T-cell (primary cell): ENCODE measurements around the gene VDAC1. TPM values are rescaled to one million over a fixed set of nuclear protein-coding genes. Genes with fewer than 3 reads are reported as not detected.

Source experiments
- ATAC-seq, 4 experiments: fragments of 200-7000 bp in 3 of 4; fragments of 150-1000 bp in 1 of 4; cut with Tn5 transposase; replicated peaks in 1 of 4; 1 replicate in 3 of 4; 2 replicates in 1 of 4; pipeline ENCODE4 v1.10.0; 2021; ENCODE audit warnings: moderate library complexity in 3 of 4, mild to moderate bottlenecking in 2 of 4, moderate number of reproducible peaks in 1 of 4
- CTCF ChIA-PET, 2 donors: fragments of 300-600 bp; sonication (Branson Sonifier 250); formaldehyde crosslinking; loops; one replicate each; lab custom pipeline; 2022; ENCODE audit warnings: antibody characterized with exemption in 2 of 2; lab: Charles Lee
- POLR2A ChIA-PET, 2 donors: fragments of 300-600 bp; sonication (Branson Sonifier 250); formaldehyde crosslinking; loops; one replicate each; lab custom pipeline; 2022; ENCODE audit warnings: antibody characterized with exemption in 2 of 2; lab: Charles Lee
- DNase-seq, 35 experiments: peaks; one replicate each; pipeline versions ENCODE4 v3.0.0 to v3.0.0-alpha.2; 2013 to 2023
- H3K27ac ChIP-seq: one replicate; pipeline ENCODE4 v1.5.1; 2013; ENCODE audit warnings: low read length
- H3K27me3 ChIP-seq, 2 experiments: replicated peaks in 1 of 2; 1 replicate in 1 of 2; 2 replicates in 1 of 2; pipeline versions ENCODE4 v1.6.1 to v1.7.0; 2013; ENCODE audit warnings: low read length in 1 of 2, mixed read lengths in 1 of 2; ENCODE audit not compliant: control insufficient read depth in 2 of 2, insufficient read depth in 2 of 2; ENCODE audit errors: extremely low read depth in 1 of 2
- H3K36me3 ChIP-seq, 2 donors: 1 replicate in 1 of 2; 2 replicates in 1 of 2; pipeline versions ENCODE4 v1.6.1 to v1.7.0; 2013; ENCODE audit warnings: low read length in 1 of 2; ENCODE audit not compliant: control insufficient read depth in 2 of 2, insufficient read depth in 1 of 2; ENCODE audit errors: extremely low read depth in 1 of 2
- H3K4me1 ChIP-seq, 2 experiments: 1 replicate in 1 of 2; 2 replicates in 1 of 2; pipeline versions ENCODE4 v1.6.1 to v1.7.0; 2013; ENCODE audit warnings: low read length in 2 of 2, mixed read lengths in 1 of 2; ENCODE audit not compliant: insufficient read depth in 2 of 2, control insufficient read depth in 1 of 2; ENCODE audit errors: extremely low read depth in 1 of 2
- H3K4me3 ChIP-seq, 2 donors: 1 replicate in 1 of 2; 2 replicates in 1 of 2; pipeline versions ENCODE4 v1.5.1 to v1.7.0; 2013; ENCODE audit warnings: mild to moderate bottlenecking in 2 of 2, low read length in 1 of 2, moderate library complexity in 1 of 2; ENCODE audit not compliant: control insufficient read depth in 1 of 2; ENCODE audit errors: extremely low read depth in 1 of 2
- H3K9me3 ChIP-seq: 2 replicates; pipeline ENCODE4 v1.7.0; 2013
- H3K27ac Mint-ChIP-seq, 2 donors: one replicate each; pipeline ENCODE4 v1.8.0; 2020 to 2021; ENCODE audit warnings: mild to moderate bottlenecking in 2 of 2, mixed read lengths in 2 of 2
- H3K27me3 Mint-ChIP-seq, 2 donors: one replicate each; pipeline ENCODE4 v1.8.0; 2021 to 2022; ENCODE audit warnings: mixed read lengths in 2 of 2
- H3K36me3 Mint-ChIP-seq: one replicate; pipeline ENCODE4 v1.8.0; 2021; ENCODE audit warnings: mixed read lengths
- H3K4me1 Mint-ChIP-seq, 3 donors: one replicate each; pipeline ENCODE4 v1.8.0; 2020 to 2022; ENCODE audit warnings: mixed read lengths in 3 of 3, mild to moderate bottlenecking in 1 of 3
- H3K4me3 Mint-ChIP-seq, 3 donors: one replicate each; pipeline ENCODE4 v1.8.0; 2020 to 2022; ENCODE audit warnings: mild to moderate bottlenecking in 3 of 3, mixed read lengths in 3 of 3, moderate library complexity in 3 of 3
- H3K9me3 Mint-ChIP-seq, 3 donors: one replicate each; pipeline ENCODE4 v1.8.0; 2020 to 2022; ENCODE audit warnings: mixed read lengths in 3 of 3
- WGBS: methylation state at CpG from one replicate; pipeline ENCODE4 v1.1.5; 2013; ENCODE audit warnings: missing lambda C conversion rate; ENCODE audit not compliant: insufficient coverage; 5-methylcytosine and 5-hydroxymethylcytosine counted together
- total RNA-seq, 35 experiments: library from RNA in 6 of 35; stranded (reverse) in 6 of 35; fragments of 120-200 nt in 1 of 35; gene quantifications; one replicate each; pipeline versions ENCODE4 v1.2.1 to v1.2.4 and lab custom pipeline; 2013 to 2026

Gene VDAC1
- total RNA-seq, 5 donors from 2014 or later (not counting 1 experiment from before 2014, with no cell fraction given), result 45.8 to 58.7 (median 54.6) TPM

DNA sequence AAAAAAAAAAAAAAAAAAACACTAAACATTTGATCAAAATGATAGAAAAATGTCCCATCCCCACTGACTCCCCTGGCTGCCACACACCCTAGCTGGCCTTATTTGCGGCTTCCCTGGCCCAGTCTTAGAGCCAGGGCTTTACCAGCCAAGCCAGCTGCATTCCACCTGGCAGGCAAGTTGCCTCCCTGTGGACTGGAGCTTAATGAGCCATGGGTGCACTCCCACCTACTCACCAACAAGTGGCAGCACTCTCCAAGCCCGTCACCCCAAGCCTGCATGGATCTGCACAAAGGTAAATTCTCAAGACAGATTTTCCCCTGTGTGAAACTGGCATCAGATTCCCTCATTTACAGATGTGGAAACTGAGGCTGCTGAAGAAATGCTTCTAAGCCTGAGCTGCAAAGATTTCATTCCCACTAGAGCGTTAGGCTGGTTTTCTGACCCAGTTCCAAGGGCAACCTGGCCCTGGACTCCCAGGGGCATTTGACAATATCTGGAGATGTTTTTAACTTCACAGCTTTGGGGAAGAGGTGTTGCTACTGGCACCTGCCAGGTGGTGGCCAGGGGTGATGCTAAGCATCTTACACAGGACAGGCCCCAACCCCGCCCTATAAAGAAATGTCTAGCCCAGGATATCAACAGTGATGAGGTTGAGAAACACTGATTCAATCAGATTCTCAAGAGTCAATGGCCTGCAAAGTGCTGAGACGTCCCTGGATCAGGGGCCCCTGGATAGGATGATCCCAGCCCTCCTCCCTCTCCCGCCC is 21.9 kb upstream of the VDAC1 start:
- Mint-ChIP-seq H3K27me3 (peaks cover 0 to 5% of the 10 kb centered on the region in 2 donors), H3K4me3 (no peak overlapping the region), H3K27ac (no peak overlapping the region), H3K4me1 (peaks cover 0 to 6% (median 3%) of the 10 kb centered on the region in 3 donors), H3K36me3 (no peaks in the 10 kb centered on the region), H3K9me3 (no peaks in the 10 kb centered on the region)
- Histone ChIP-seq H3K27me3 (peaks cover 0 to 11% of the 10 kb centered on the region in 2 experiments), H3K4me1 (no peaks in the 10 kb centered on the region), H3K36me3 (no peaks in the 10 kb centered on the region), H3K4me3 (no peak overlapping the region), H3K27ac (no peak overlapping the region), H3K9me3 (no peaks in the 10 kb centered on the region)
- DNase-seq (peak in 34 of 35 experiments; percentile 25 to 75 (median 50)), ATAC-seq (peak; percentile 89 to 100 (median 94))
- CTCF ChIA-PET, result interaction anchor here (0.5 to 1.1 kb wide), 13 partner anchors 8 to 790 kb away, joined by 3 to 10 read pairs (median 4); partner anchors contain the start of gene VDAC1 (in 1 of the 2)
- 83% methylated on average over 4 of the region's 6 CpGs for WGBS
- POLR2A ChIA-PET, result no interaction called here

DNA sequence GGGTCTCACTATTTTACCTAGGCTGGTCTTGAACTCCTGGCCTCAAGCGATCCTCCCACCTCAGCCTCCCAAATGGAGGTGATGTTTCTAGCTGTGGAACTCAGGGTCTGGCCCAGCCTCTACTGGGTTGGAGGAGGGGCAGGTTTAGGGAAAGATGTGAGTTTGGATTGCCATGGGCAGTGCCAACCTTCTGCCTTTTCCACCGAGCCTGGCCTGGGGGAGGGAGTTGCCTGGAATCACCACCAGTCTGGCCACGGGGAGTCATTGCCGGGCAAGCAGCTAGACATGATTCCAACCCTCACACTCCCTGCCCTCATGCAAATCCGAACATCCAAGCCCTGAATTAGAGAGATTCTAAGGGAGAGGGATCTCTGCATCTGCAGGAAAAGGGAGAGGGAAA is 21.0 kb upstream of the VDAC1 start:
- no peak overlapping the region for H3K4me3 Mint-ChIP-seq
- ATAC-seq, result no peak
- H3K27ac Mint-ChIP-seq, result no peak overlapping the region
- Histone ChIP-seq H3K27ac (no peak overlapping the region), H3K4me1 (no peaks in the 10 kb centered on the region), H3K36me3 (no peaks in the 10 kb centered on the region), H3K9me3 (no peaks in the 10 kb centered on the region), H3K4me3 (no peak overlapping the region), H3K27me3 (peaks cover 0 to 11% of the 10 kb centered on the region in 2 experiments)
- no peaks in the 10 kb centered on the region for H3K36me3 Mint-ChIP-seq
- WGBS, result no CpG with 5 or more reads among the region's 5 CpGs
- peaks cover 0 to 5% of the 10 kb centered on the region in 2 donors for H3K27me3 Mint-ChIP-seq
- no peak for DNase-seq
- peaks cover 0 to 6% (median 3%) of the 10 kb centered on the region in 3 donors for H3K4me1 Mint-ChIP-seq
- CTCF ChIA-PET, result interaction anchor here (0.7 to 1.1 kb wide), 5 partner anchors 11 to 116 kb away, joined by 3 to 10 read pairs (median 4); no protein-coding TSS in a partner anchor
- POLR2A ChIA-PET, result no interaction called here
- no peaks in the 10 kb centered on the region for H3K9me3 Mint-ChIP-seq

DNA sequence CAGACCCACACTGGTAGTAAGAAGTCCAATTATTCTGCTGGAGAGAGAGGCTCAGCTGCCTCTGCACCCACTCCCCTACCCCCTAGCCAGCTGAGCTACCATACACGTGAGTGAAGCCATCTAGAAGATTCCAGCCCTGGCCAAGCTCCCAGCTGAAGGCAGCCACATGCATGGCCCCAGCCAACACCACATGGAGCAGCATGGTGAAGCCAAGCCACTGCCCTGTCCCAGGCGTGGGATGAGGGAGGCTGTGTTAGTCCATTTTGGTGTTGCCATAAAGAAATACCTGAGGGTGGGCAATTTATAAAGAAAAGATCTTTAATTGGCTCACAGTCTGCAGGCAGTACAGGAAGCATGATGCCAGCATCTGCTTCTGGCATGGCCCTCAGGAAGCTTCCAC is 20.0 kb upstream of the VDAC1 start:
- Mint-ChIP-seq H3K4me1 (peaks cover 0 to 6% (median 3%) of the 10 kb centered on the region in 3 donors), H3K36me3 (no peaks in the 10 kb centered on the region), H3K4me3 (no peak overlapping the region), H3K27ac (no peak overlapping the region), H3K27me3 (peaks cover 0 to 5% of the 10 kb centered on the region in 2 donors), H3K9me3 (no peaks in the 10 kb centered on the region)
- no peak overlapping the region for H3K27ac ChIP-seq
- H3K27me3 ChIP-seq, result peaks cover 0 to 11% of the 10 kb centered on the region in 2 experiments
- WGBS, result 88% methylated on average over 1 of the region's 2 CpGs
- POLR2A ChIA-PET, result interaction anchor here (0.7 kb wide), 2 partner anchors 58 to 114 kb away, joined by 4 to 5 read pairs; no protein-coding TSS in a partner anchor
- no peak overlapping the region for H3K4me3 ChIP-seq
- H3K36me3 ChIP-seq, result no peaks in the 10 kb centered on the region
- CTCF ChIA-PET, result interaction anchor here in 1 of 2 donors (0.7 kb wide), 2 partner anchors 24 to 563 kb away, joined by 3 to 5 read pairs; no protein-coding TSS in a partner anchor
- no peak for ATAC-seq
- no peaks in the 10 kb centered on the region for H3K4me1 ChIP-seq
- H3K9me3 ChIP-seq, result no peaks in the 10 kb centered on the region
- no peak for DNase-seq

DNA sequence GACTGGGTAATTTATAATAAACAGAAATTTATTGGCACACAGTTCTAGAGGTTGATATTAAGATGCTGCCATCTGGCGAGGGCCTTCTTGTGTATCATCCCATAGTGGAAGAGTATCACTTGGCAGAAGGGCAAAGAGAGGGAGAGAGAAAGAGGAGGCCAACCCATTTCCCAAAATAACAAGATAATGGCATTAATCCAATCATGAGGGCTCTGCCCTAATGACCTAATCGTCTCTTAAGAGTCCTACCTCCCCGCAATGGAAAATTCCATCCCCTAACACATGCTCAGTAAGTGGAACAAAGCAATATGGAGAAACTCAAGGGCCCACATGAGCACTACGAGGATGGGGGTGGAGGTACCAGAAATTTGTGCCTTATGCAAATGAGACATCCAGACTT is 17.6 kb upstream of the VDAC1 start:
- Mint-ChIP-seq H3K4me1 (peaks cover 0 to 6% (median 3%) of the 10 kb centered on the region in 3 donors), H3K36me3 (no peaks in the 10 kb centered on the region), H3K9me3 (no peaks in the 10 kb centered on the region), H3K27me3 (peaks cover 0 to 3% of the 10 kb centered on the region in 2 donors), H3K27ac (no peak overlapping the region), H3K4me3 (no peak overlapping the region)
- Histone ChIP-seq H3K4me1 (no peaks in the 10 kb centered on the region), H3K36me3 (no peaks in the 10 kb centered on the region), H3K27ac (no peak overlapping the region), H3K27me3 (peaks cover 0 to 11% of the 10 kb centered on the region in 2 experiments), H3K9me3 (no peaks in the 10 kb centered on the region), H3K4me3 (no peak overlapping the region)
- POLR2A ChIA-PET, result no interaction called here
- ATAC-seq, result no peak
- DNase-seq, result no peak
- no CpG with 5 or more reads among the region's 4 CpGs for WGBS
- CTCF ChIA-PET, result no interaction called here

DNA sequence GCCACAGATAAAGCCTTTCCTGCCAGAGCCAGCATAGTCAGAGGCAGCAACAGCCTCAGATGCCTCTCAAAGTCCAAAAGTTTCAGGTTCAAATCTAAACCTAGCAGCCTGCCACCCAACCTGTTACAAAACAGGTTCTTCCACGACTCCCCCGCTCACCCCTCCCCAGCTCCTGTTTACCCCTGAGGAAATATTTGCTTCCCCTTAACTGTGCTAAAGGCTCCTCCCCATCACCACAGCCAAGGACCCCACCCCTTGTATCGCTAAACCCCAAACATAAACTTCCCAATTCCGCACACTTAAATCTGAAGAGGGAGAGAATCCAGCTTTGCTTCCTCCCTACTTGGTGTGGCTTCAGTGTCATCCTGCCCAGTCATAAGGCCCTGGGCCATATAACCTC is 15.4 kb upstream of the VDAC1 start:
- no peak overlapping the region for H3K4me3 ChIP-seq
- 79% methylated on average over 2 of the region's 4 CpGs for WGBS
- peaks cover 0 to 4% of the 10 kb centered on the region in 2 experiments for H3K27me3 ChIP-seq
- no peak for DNase-seq
- H3K27ac ChIP-seq, result no peak overlapping the region
- Mint-ChIP-seq H3K36me3 (no peaks in the 10 kb centered on the region), H3K4me1 (no peaks in the 10 kb centered on the region), H3K4me3 (no peak overlapping the region), H3K9me3 (no peaks in the 10 kb centered on the region), H3K27ac (no peak overlapping the region), H3K27me3 (no peaks in the 10 kb centered on the region)
- H3K36me3 ChIP-seq, result no peaks in the 10 kb centered on the region
- H3K9me3 ChIP-seq, result no peaks in the 10 kb centered on the region
- ChIA-PET POLR2A (no interaction called here), CTCF (no interaction called here)
- ATAC-seq, result no peak
- H3K4me1 ChIP-seq, result no peaks in the 10 kb centered on the region

DNA sequence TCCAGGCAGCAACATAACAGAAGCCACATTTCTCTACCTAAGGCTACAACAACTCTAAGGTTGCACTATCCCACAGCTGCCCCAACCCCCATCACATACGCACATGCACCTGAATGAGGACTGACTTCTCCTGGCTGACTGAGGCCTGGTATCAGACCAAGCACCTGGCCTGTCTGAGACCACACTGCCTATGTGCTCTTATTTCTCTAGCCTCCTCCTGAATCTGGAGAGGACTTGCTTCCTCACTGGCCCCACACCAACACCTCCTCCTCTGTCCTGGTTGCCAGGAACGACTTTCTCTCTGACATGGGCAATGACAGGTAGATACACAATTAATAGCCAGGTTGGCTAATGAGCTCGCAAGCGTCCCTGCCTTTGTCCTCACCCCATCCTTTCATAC is 14.9 kb upstream of the VDAC1 start:
- H3K27me3 ChIP-seq, result no peaks in the 10 kb centered on the region
- H3K9me3 ChIP-seq, result no peaks in the 10 kb centered on the region
- DNase-seq (no peak), ATAC-seq (no peak)
- H3K4me3 ChIP-seq, result no peak overlapping the region
- ChIA-PET POLR2A (no interaction called here), CTCF (no interaction called here)
- Mint-ChIP-seq H3K36me3 (no peaks in the 10 kb centered on the region), H3K4me3 (no peak overlapping the region), H3K4me1 (no peaks in the 10 kb centered on the region), H3K9me3 (no peaks in the 10 kb centered on the region), H3K27ac (no peak overlapping the region), H3K27me3 (no peaks in the 10 kb centered on the region)
- H3K27ac ChIP-seq, result no peak overlapping the region
- 100% methylated on average over 1 of the region's 4 CpGs for WGBS
- H3K36me3 ChIP-seq, result no peaks in the 10 kb centered on the region
- no peaks in the 10 kb centered on the region for H3K4me1 ChIP-seq
